NCI-H128 (cell line): ENCODE measurements around the gene LRRC53.

Experiments used
- DNase-seq: peaks from one replicate; lab custom pipeline; 2025; ENCODE audit not compliant: unreplicated experiment; lab: John Stamatoyannopoulos, UW

LRRC53 gene, protein sequence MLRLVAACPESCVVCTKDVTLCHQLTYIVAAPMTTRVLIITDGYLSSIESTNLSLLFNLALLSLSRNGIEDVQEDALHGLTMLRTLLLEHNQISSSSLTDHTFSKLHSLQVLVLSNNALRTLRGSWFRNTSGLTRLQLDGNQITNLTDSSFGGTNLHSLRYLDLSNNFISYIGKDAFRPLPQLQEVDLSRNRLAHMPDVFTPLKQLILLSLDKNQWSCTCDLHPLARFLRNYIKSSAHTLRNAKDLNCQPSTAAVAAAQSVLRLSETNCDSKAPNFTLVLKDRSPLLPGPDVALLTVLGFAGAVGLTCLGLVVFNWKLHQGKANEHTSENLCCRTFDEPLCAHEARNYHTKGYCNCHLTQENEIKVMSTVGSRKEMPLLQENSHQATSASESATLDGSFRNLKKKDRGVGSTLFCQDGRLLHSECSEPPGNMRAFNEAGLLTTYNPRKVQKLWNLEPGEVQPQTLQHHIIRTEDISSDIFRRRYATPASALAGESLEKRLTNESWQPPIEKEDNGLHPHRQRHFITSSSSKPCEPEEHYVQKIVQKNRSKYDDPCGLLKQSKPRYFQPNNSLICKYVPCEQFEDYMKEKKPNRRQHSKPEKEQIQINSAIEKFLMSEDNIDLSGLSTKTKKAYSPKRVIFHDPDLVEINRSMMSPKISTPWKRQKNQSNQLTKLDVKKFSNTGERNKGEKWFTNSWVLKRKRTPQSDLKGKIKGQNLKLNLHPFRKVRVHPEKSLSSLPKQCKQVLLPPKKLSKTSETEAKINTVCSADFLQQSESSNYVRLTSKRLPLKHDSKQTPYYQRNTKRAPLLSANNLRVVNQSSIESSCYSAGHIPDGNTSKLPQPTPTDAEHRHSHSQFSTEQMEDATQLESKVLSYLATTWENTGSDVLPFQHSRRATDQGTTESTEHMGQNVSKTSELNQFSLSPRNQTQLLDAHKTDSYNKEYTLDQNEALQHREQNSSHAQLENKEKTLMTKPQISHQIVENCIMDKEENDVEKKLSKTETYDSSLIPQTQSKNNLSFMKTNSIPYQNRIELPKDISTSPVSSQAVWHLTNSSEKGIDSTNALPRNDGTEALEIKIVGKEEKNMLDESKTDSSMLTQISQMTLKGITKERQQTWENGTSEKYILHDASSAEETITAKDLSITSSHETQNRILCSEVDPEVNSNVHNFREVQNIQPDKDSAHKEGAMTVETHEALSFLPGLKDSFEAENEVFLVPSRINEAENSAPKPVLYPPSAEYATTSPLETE

DNA sequence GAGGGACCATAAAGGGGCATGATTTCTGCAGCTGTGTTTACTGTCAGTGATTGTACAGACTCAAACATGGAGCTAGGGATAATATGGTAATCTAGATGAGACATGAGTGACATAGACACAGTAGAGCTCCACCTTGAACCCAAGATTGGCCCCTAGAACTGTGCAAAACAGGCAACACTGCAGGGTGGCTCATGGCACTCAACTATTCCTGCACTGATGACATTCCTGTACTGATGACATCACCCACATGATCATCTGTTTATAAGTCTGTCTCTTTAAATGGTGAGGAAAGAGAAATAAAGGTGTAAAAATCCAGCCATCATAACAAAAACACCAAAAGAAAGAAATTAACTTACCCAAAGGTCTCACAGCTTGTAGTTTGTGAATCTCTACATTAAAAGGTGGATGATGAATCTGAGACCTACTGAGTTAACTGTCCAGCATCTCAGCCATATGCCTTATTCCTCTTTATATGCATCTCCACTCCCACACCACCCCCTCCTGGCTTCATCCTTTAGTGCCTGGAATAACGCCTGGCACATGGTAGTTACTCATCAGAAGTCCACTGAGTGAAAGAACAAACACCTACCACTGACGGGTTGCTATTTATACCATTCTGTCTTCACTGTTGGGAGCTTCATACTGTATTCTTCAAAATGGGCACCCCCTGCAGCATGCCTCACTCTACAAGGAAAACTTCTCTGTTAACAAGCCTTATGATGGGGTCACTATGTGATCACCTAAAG, at the start of gene LRRC53:
Gene LRRC53, minus strand, starts transcription at position 442 of the 746 bp plus-strand sequence. CDS start 29,262 bp downstream, outside the sequence.
- DNase-seq = no peak

DNA sequence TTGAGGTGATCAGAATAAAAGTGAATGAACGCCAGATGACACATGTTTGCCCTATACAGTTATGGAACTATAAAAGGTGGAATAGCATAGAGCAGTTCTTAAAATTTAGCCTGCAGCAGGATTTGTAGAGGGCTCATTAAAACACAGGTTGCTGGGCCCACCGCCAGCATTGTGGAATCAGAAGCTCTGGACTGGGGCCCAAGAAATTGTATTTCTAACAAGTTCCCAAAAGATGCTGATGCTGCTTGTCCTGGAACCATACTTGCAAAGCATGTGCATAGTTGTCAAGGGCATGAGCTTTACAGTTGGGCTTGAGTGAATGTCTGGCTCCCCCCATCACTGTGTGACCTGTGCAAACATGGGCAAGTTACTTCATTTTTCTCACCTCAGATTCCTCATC, 37.5 kb upstream of the LRRC53 start:
- DNase-seq = no peak

DNA sequence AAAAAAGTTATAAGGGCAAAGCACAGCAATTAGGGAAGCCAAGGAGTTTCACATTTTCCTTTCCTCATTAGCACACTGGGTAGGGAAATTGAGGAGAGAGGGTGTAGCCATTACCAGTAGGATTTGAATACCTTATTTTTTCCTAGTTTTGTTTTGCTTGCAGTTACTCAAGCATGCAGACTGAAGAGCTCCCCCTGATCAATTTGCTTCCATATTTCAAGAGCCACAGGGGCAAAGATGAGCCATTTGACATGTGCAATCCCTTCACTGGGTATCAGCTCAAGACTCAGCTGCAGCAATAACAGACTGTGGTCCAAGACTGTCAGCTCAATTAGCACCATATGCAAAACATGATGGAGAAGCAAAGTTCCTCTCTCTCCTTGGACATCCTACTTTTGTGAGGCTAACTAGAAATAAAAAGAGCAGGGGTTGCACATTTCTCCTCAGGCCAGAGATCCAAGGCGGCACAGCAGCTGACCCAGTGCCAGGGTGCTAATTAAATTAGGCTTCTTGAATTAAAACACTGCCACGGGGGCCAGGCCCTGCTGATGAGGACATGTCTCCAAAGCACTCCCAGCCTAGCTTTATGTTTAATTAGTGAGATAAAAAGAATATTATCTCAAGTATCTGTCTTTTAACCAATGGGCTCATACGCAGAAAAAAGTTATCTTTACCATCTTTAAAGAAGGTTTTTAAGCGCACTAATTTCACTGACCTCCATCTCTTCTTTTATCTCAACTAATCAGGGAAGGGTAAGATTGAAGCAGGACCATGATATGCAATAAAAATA, 36.7 kb upstream of the LRRC53 start:
- no peak for DNase-seq

DNA sequence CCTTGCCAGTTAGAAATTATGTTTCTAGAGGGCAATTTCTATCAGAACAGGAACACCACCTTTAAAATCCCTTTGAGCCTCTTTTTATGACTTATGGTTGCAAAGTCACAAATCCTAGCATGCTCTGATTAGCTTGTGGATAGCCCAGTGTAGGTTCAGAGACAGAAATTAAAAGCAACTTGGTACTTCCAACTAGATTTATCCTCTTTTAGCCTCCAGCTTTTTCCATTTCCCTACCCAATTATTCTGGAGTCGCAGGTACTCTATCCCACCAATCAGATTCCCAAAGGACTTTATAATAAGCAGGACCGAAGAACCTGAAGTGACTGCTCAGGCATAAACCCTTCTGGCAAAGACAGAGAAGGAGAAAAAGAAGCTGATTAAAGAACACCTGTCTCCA, 33.4 kb upstream of the LRRC53 start:
- no peak for DNase-seq

DNA sequence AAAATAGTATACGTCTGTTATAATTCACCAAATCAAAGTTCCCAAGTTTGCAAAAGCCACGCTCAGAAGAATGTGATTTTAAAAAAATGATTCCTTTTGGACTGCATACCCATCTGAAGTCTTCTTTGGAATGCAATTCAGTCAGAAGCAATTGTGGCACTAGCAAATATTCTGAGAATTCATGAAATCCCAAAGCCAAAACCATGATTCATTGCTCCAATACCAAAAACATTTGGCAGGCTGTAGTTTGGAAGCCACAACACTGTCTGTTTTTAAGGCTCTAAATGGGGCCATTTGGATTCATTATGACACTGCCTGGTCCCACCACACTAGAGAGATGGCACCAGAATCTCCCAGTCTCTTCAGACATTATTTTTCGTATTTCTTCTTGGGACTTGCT, 21.8 kb upstream of the LRRC53 start:
- no peak for DNase-seq

DNA sequence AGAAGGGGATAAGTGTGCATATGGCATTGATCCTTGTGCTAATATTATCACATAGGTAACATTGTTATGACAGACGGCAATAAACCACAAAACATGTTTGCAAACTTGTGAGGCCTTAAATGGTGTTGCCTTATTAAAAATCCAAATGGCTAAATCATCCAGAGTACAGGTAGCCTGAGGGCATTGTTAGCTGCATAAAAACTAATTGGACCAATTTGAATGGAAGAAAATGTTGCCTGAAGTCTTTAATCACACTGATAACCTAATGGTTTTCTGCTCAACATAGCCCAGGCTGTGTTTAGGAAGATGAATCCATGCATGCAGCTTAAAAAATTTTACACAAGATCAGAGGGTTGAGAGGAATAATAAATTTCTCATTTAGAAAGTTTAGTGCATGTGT, 19.4 kb upstream of the LRRC53 start:
- DNase-seq = no peak

DNA sequence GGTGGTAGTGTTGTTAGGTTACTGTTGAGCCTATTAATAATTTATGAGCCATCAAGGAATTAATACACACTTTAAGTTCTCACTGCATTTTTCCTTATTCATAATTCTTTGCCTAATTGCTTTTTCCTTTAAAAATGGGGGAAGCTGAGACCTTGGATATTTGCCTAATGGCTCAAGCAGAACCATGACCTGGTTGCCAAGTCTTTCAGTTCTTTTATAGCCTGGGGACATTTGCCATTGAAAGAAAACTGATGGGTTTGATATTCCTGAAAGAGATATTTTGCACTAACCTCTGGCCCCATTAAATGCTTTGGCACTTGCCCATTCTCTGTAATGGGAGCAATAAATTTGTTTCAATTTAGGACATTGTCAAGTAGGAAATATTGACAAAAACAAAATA, 18.5 kb upstream of the LRRC53 start:
- DNase-seq = no peak

DNA sequence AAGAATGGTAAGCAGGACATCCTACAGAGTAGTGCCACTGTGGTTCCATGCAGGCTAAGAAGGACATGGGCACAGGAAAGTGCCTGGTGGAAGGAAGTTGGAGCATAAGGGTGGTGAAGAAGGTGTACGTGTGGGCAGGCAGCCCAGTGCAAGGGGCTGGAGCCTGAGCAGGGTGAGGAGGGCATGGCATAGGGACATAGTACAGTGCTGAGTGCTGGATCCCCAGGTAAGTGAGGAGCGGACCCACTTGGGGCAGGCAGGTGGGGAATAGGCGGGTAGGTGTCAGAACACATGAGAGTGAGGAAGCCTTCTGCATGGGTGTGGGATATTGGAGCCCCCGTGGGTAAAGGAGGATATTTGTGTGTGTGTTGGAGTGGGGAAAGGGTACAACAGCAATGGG, 15.7 kb upstream of the LRRC53 start:
- DNase-seq = no peak

DNA sequence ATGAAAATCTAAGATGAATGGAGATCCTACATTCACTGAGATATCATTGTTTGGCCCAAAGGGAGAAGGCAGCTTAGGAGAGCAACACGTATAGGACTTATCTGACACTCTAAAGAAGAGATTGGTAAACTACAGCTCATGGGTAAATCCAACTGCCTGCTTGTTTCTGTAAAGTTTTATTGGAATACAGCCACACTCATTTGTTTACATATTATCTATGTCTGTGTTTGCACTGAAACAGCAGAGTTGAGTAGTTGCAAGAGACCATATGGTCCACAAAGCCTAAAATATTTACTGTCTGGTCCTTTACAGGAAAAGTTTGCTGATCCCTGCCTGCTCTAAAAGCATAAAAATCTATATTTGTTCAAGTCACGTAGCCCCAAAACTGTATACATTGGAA, 14.3 kb upstream of the LRRC53 start:
- DNase-seq = no peak

DNA sequence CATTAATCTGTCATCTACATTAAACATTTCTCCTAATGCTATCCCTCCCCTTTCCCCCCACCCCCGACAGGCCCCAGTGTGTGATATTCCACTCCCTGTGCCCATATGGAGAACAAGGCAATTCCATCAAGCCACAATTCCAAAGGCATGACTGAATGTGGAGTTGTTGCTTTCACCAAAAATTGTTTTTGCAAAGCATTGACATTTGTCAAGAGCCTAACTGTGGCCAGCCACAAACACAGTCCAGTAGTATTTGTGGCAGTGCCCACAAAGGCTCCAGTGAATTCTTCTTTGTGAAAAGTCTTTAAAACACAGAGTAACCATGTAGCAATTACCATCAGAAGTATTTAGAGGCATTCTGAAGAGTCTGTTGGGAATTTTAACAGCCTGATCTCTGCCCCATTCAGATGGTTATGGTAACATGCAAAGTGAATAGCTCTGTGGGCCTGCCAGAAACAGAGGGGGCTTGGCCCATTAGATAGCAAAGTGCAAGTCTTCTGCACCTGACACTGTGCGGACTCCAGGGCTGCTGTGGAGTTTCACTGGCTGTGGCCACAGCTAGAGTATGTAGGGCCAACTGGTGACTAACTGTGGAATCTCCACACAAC, 11.6 kb upstream of the LRRC53 start:
- DNase-seq = no peak

DNA sequence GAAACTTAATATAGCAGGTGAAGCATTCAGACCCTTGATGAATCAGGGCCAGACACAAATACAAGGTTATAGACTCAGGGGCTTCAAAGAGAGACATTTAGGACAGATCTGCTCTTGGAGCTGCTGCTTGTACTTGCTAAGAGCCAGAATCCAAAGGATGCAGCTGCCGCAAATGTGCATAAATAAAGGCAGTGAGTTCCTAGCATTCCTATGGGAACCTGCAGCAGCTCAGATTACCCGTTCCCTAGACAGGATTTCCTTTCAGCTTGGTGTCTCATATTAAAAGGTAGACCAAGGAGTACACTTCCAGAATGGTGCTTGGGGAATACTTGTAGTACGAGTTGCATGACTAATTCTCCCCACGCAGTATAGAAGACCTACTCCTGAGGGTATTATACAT, 9.7 kb upstream of the LRRC53 start:
- DNase-seq = peak; percentile 34

DNA sequence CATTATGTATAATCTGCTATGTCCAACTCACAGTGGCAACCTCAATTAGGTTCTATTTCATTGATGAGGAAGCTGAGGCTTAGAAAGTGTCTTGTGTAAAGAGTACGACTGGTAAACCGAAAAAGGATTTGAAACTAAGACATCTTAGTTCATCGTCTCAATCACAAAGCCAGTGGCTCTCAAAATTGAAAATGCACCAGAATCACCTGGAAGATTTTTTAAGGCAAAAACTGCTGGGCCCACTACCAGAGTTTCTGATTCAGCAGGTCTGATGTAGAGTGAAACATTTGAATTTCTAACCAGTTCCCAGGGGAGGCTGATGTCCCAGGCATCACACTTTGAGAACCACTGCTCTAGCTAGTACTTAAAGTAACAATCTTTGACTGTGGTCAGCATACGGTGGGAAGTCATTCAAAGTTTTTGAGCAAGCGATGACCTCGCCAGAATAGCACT, 5.2 kb upstream of the LRRC53 start:
- no peak for DNase-seq

DNA sequence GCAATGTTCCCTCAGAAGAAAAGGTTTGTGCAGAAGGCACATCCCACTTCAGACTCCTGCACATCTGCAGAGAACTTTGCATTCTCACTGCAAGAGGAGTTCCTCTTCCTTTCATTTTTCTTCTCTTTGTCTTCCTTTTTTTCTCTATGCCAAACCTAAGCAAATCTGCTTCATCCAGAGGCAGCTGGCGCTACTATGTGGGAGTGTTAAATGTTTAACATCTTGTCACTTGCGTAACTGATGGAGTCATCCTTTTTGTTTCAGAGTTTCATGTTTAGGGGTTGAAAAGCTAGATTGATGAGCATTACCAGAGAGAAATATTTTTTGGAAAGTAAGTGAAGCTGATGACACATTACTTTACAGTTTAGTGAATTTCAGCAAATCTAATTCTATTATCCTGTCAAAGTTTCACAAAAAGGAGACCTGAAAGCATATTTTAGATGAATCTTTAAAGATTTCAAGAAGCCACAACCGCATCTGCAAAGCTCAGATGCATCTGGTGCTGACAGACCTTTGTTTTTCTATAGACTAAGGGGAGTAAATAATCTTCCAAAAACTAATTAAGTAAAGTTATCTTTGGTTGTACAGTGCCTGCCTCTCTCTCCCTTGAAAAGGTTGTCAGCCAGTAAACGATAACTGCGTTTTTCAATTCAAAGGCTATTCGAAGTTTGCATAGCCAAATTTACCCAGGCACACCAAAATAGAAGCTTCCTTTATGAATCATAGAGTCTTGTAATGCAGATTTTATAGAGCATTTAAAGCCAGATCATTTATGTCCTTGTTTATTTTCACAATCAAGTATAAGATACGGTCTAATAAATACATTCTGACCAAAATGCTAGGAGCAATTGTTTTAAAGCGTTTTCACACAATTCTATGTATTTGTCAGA, 1.2 kb upstream of the LRRC53 start:
- DNase-seq = no peak

DNA sequence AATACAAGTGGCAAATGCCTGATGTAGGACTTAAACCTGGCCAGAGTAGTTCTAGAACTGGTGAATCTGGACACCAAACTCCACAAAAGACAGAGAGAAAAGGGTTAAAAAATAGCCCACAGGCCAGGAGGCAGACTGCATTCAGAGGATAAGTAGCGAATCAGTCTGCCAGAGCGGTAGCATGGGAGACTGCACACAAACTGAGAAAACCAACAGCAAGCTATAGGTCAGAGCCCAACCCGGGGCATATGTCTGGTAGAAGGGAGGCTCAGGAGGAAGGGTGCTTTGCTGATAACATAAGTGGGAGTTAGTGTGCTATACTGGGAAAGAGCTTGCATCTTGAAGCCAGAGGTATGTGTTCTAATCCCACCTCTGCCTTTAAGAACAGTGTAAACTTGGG, 4.0 kb downstream of the LRRC53 start:
- no peak for DNase-seq

DNA sequence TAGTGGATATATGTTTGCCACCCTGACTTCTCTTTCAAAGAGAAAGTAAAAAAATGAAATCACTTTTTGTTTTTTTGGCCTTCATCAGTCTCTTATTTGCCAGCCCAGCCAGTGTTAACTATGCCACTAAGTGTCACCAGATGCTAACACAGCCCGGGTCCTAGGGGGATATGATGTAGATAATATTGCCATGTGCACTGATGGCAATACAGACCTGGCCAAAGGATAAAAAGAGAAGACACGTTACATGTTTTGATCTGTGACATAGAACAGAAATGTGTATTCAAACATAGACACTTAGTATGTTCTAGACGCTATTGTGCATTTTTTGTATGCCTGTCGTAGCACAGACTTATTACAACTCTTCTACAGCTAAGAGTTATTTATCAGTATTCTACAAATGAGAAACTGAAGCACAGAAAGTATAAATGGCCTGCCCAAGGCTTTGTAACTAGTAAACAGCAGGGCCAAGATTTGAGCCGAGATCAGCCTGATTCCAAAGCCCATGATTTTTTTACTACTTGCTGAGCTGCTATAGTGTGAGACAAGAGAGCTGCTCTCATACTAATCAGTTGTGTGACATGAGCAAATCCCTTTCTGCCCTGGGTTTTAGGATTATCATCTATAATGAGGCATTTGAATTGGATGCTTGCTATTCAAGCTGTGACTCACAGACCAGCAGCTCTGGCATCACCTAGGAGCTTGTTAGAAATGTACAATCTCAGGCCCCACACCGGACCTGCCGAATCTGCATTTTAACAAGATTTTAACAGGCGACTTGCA, 6.3 kb downstream of the LRRC53 start:
- DNase-seq = no peak

DNA sequence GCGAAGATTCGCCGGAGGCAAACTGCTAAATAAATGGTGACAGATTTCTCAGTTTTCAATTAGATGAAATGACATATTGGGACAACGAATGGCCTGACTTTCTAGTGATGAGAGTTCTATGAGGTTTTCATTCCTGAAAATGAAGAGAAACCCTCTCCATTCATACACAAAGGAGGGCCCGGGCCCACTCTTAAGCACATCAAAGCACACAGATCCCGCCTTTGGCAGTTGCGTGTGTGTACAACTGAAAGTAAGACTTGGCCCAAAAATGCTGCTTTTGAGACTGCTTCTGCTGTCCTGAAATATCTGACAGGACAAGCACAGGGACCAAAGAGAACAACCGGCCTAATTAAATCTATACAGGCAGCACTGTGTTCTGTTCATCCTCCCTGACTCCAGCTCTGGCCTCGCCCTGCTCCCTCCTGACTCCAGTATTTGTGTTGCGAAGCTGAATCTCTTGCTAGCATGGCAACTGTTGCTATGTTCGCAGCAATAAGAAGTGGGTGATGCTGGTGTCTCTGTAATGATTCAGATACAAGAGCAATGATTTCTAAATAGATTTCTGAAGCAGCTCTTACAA, 7.4 kb downstream of the LRRC53 start:
- DNase-seq = peak; percentile 48
